Esophagus muscularis mucosa (tissue), 4 donors: ENCODE measurements around the gene ZNF783. TPM values are rescaled to one million over a fixed set of nuclear protein-coding genes. Genes with fewer than 3 reads are reported as not detected.
"Not testable (repeated sequence)": the region's sequence is repeated elsewhere in the genome, so short reads cannot be mapped to it uniquely, and the experiment has no call there.

Experiments
- DNase-seq: peaks from one replicate; pipeline ENCODE4 v3.0.0-alpha.2; 2017; ENCODE audit errors: extremely low spot score
- H3K27ac ChIP-seq, 4 donors: fragments of 200-600 bp; sonication (generic); replicated peaks in 1 of 4; 1 replicate in 3 of 4; 2 replicates in 1 of 4; pipeline ENCODE4 v1.5.1; 2016 to 2019; ENCODE audit warnings: mild to moderate bottlenecking in 1 of 4
- H3K27me3 ChIP-seq, 4 donors: fragments of 200-600 bp; sonication (generic); one replicate each; pipeline versions ENCODE4 v1.5.1 to v1.6.0; 2016 to 2019
- H3K36me3 ChIP-seq, 4 donors: fragments of 200-600 bp; sonication (generic); one replicate each; pipeline ENCODE4 v1.5.1; 2016 to 2019
- H3K4me1 ChIP-seq, 4 donors: fragments of 200-600 bp; sonication (generic); one replicate each; pipeline ENCODE4 v1.5.1; 2016 to 2019
- H3K4me3 ChIP-seq, 4 donors: fragments of 200-600 bp; sonication (generic); 1 replicate in 2 of 4; 2 replicates in 2 of 4; pipeline ENCODE4 v1.5.1; 2016 to 2019; ENCODE audit warnings: mild to moderate bottlenecking in 4 of 4, moderate library complexity in 1 of 4
- H3K9me3 ChIP-seq, 4 donors: fragments of 200-600 bp; sonication (generic); 1 replicate in 3 of 4; 2 replicates in 1 of 4; pipeline ENCODE4 v1.5.1; 2016 to 2019
- CTCF ChIP-seq, 3 experiments: fragments of 200-600 bp in 2 of 3; fragments of 450-650 bp in 1 of 3; sonication (generic) in 2 of 3; IDR thresholded peaks; one replicate each; pipeline ENCODE4 v1.5.1; 2017 to 2019; ENCODE audit warnings: antibody characterized with exemption in 3 of 3, mild to moderate bottlenecking in 2 of 3, moderate library complexity in 1 of 3
- EP300 ChIP-seq: sonication (generic); formaldehyde crosslinking; IDR thresholded peaks from one replicate; pipeline ENCODE4 v1.6.1; 2017; ENCODE audit warnings: antibody characterized with exemption
- POLR2A ChIP-seq: fragments of 450-650 bp; IDR thresholded peaks from one replicate; pipeline ENCODE4 v1.6.1; 2017; ENCODE audit warnings: antibody characterized with exemption, moderate library complexity, mild to moderate bottlenecking, low read depth
- POLR2AphosphoS5 ChIP-seq, 2 donors: sonication (generic); formaldehyde crosslinking; IDR thresholded peaks; one replicate each; pipeline ENCODE4 v1.6.1; 2017; ENCODE audit warnings: antibody characterized with exemption in 2 of 2
- WGBS: methylation state at CpG from one replicate; pipeline ENCODE4 v1.1.5; 2018; 5-methylcytosine and 5-hydroxymethylcytosine counted together
- intact Hi-C: fragments of 100-400 bp; cut with DNase I; formaldehyde crosslinking; loops from one replicate; pipeline ENCODE4 v1.15.1; 2023
- total RNA-seq, 4 donors: library from RNA; depleted of rRNA; stranded (reverse); fragments of >200 nt; gene quantifications; one replicate each; pipeline versions ENCODE4 v1.1.0 to v1.2.1, GENCODE V29; 2016

The ZNF783 gene
- total RNA-seq, 4 donors from 2014 or later = 8.4 to 12.2 (median 11.9) TPM

- intact Hi-C loops = loop anchor here (10.0 kb wide), 1 partner anchor 210 kb away; no protein-coding TSS in a partner anchor
- no peak overlapping the region for H3K4me3 ChIP-seq
- H3K27me3 ChIP-seq = no peaks in the 10 kb centered on the region
- TF ChIP-seq POLR2A = no peak
- TF ChIP-seq CTCF (IDR thresholded peaks at IDR 0.05) = no peak
- TF ChIP-seq EP300 = no peak
- no peak for TF ChIP-seq POLR2AphosphoS5 (IDR thresholded peaks at IDR 0.05)
- peaks cover 1 to 6% (median 4%) of the 10 kb centered on the region in 4 donors for H3K36me3 ChIP-seq
- peaks cover 14 to 20% (median 16%) of the 10 kb centered on the region in 4 donors for H3K4me1 ChIP-seq
- no peak for DNase-seq
- WGBS = 75% methylated on average over 5 of the region's 5 CpGs
- H3K27ac ChIP-seq = no peak overlapping the region
- no peaks in the 10 kb centered on the region for H3K9me3 ChIP-seq
Observed at GRCh38 chr7:149245244-149245643, 16.8 kb upstream of the ZNF783 start.

- no peaks in the 10 kb centered on the region for H3K9me3 ChIP-seq
- peaks cover 6 to 11% (median 9%) of the 10 kb centered on the region in 4 donors for H3K36me3 ChIP-seq
- 94% methylated on average over 5 of the region's 5 CpGs for WGBS
- DNase-seq = no peak
- no peak overlapping the region for H3K4me3 ChIP-seq
- intact Hi-C loops = loop anchor here (10.0 kb wide), 1 partner anchor 209 kb away; no protein-coding TSS in a partner anchor
- H3K27me3 ChIP-seq = no peaks in the 10 kb centered on the region
- no peak for TF ChIP-seq POLR2A
- no peak for TF ChIP-seq EP300
- TF ChIP-seq CTCF (IDR thresholded peaks at IDR 0.05) = no peak
- no peak for TF ChIP-seq POLR2AphosphoS5 (IDR thresholded peaks at IDR 0.05)
- peaks cover 9 to 15% (median 11%) of the 10 kb centered on the region in 4 donors for H3K4me1 ChIP-seq
- H3K27ac ChIP-seq = no peak overlapping the region
Observed at GRCh38 chr7:149245744-149246143, 16.3 kb upstream of the ZNF783 start.

- 78% methylated on average over 3 of the region's 3 CpGs for WGBS
- Histone ChIP-seq H3K27ac (no peak overlapping the region), H3K9me3 (no peaks in the 10 kb centered on the region), H3K36me3 (peaks cover 33 to 41% (median 37%) of the 10 kb centered on the region in 4 donors), H3K27me3 (no peaks in the 10 kb centered on the region), H3K4me1 (peaks cover 0 to 7% (median 1%) of the 10 kb centered on the region in 4 donors), H3K4me3 (no peak overlapping the region)
- intact Hi-C loops = loop anchor here (10.0 kb wide), 1 partner anchor 206 kb away; no protein-coding TSS in a partner anchor
- no peak for DNase-seq
- no peak for TF ChIP-seq EP300
- no peak for TF ChIP-seq POLR2A
- TF ChIP-seq CTCF (IDR thresholded peaks at IDR 0.05) = no peak
- TF ChIP-seq POLR2AphosphoS5 (IDR thresholded peaks at IDR 0.05) = no peak
Observed at GRCh38 chr7:149248777-149249176, 13.2 kb upstream of the ZNF783 start.

- H3K4me1 ChIP-seq, H3K4me3 ChIP-seq, intact Hi-C loops, DNase-seq, H3K27ac ChIP-seq, H3K9me3 ChIP-seq, H3K27me3 ChIP-seq: not testable (repeated sequence)
- peaks cover 46 to 55% (median 51%) of the 10 kb centered on the region in 4 donors for H3K36me3 ChIP-seq
- 94% methylated on average over 18 of the region's 18 CpGs for WGBS
Observed at GRCh38 chr7:149250151-149250550, 11.8 kb upstream of the ZNF783 start.

- H3K4me3 ChIP-seq, DNase-seq, H3K27me3 ChIP-seq, H3K27ac ChIP-seq, H3K4me1 ChIP-seq, H3K9me3 ChIP-seq, intact Hi-C loops: not testable (repeated sequence)
- WGBS = 97% methylated on average over 10 of the region's 10 CpGs
- H3K36me3 ChIP-seq = peaks cover 53 to 68% (median 63%) of the 10 kb centered on the region in 4 donors
Observed at GRCh38 chr7:149251518-149251917, 10.5 kb upstream of the ZNF783 start.

GRCh38 chr7:149252378-149252777, 9.6 kb upstream of the ZNF783 start:
- DNase-seq = no peak
- H3K36me3 ChIP-seq = peaks cover 53 to 69% (median 65%) of the 10 kb centered on the region in 4 donors
- no peaks in the 10 kb centered on the region for H3K27me3 ChIP-seq
- intact Hi-C loops = no loop called here
- no peak overlapping the region for H3K4me3 ChIP-seq
- no peak for TF ChIP-seq POLR2A
- TF ChIP-seq POLR2AphosphoS5 (IDR thresholded peaks at IDR 0.05) = no peak
- no peak for TF ChIP-seq CTCF (IDR thresholded peaks at IDR 0.05)
- TF ChIP-seq EP300 = no peak
- peaks cover 0 to 3% (median 0%) of the 10 kb centered on the region in 4 donors for H3K4me1 ChIP-seq
- no peaks in the 10 kb centered on the region for H3K9me3 ChIP-seq
- H3K27ac ChIP-seq = no peak overlapping the region
- WGBS = 100% methylated on average over 2 of the region's 2 CpGs
